NCI-H526 treated with DMSO at 0.1 percent for 48 hours (cell line): ENCODE data around the gene MIGA2.

Experiments used
- DNase-seq: peaks from one replicate; lab custom pipeline; 2025; lab: John Stamatoyannopoulos, UW

The MIGA2 gene

DNA sequence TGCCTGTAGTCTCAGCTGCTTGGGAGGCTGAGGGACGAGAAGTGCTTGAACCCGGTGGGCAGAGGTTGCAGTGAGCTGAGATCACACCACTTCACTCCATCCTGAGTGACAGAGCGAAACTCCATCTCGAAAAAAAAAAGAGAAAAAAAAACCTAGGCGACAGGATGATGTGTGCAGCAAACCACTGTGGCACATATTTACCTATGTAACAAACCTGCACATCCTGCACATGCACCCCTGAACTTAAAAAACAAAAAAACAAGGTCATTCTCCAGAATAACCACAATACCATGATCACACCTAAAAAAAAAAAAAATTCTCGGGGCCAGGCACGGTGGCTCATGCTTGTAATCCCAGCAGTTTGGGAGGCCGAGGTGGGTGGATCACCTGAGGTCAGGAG, 37.0 kb downstream of the MIGA2 start:
- DNase-seq: no peak

DNA sequence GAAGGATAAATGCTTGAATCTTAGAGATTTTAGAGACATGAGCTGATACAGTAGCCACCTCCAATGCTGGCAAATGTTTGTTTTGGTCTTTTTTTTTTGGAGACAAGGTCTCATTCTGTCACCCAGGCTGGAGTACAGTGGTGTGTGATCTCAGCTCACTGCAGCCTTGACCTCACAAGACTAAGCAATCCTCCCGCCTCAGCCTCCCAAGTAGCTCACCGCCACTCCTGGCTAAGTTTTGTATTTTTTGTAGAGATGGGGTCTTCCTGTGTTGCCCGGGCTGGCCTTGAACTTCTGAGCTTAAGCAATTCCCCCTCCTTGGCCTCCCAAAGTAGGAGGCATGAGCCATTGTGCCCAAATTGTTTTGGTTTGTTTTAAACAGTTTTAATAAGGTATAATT, 37.7 kb downstream of the MIGA2 start:
- no peak for DNase-seq

DNA sequence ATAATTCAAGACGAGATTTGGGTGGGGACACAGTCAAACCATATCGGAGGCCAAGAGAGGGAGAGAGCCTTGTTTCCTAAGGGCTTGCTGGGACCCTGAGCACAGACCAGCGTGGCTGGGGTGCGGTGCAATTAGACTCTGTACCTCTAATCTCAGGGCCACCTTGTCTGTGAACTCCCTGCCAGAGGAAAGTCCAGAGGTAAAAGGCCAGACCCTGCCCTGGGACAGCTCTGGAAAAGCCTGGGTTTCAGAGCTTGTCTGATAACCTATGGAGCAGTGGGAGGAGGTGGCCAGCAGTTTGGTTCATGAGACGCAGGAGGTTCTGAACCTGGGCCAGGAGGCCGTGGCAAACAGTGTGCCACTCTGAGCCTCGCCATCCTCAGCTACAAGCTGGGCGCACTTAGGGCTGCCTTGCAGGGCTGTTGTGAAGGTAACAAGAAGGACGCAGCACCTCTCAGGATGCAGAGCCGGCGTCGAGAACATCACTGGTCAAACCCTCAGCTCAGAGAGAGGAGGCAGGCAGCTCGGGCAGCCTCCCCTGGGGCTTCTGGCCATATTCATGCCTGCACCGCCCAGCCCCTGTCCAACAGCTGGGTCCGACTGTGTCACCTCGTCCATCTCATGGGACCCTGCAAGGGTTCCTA, 39.7 kb downstream of the MIGA2 start:
- DNase-seq: no peak

DNA sequence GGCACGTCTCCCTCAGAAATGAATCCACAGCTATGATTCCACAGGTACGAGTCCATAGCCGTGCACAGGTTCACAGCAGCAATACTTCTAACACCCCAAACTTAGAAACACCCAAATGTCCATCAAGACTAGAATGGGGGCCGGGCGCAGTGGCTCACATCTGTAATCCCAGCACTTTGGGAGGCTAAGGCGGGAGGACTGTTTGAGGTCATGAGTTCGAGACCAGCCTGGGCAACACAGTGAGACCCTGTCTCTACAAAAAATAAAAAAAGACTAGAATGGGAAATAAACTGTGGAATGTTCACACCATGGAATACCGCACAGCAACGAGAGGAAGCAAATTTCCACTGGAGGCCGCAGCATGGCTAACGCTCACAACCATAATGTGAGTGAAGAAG, 40.2 kb downstream of the MIGA2 start:
- DNase-seq: no peak

DNA sequence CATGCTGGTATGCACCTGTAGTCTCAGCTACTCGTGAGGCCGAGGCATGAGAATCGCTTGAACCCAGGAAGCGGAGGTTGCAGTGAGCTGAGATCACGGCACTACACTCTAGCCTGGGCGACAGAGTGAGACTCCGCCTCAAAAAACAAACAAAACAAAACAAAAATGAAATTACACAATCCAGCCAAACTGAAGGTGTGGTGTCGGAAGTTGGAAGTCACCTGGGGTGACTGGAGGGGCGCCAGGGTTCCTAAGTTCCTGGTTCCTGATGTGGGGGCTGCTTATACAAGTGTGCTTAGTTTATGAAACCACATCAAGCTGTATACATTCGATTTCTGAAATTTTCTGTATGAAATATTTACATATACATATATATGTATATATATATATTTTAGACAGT, 40.8 kb downstream of the MIGA2 start:
- DNase-seq: no peak

DNA sequence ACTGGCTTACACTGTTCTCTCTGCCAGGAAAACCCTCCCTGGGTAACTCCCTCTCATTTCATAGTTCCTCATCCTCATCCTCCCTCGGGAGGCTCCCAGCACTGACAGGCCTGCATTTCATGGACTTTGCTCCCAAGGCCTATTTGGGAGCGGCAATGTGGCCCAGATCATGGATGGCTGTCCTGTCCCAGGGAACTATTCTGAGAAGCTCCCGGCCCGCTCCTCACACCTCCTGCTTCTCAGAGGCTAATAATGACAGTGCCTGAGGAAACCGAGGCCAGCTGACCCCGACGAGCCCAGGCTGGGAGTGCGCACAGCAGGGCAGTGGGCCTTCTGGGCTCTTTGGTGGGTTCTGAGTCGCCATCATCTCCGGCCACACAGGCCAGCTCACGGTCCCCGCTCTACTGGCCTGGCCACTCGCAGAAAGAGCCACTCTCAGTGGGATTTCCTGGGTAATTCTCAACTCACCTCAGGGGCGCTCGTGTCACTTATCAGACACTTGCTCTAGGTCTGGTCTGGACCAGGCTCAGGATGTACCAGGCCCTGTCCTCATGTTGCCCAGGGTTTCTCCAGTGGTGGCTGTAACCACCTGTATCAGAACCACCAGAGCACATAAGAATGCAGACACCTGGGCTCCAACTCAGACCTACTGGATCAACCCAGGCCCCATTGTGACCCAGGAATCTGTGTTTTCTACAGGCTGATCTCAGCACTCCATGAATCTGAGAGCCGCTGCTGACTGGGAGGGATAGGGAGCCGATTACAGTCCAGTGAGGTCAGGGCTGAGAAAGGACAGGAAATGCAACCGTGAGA, 42.5 kb downstream of the MIGA2 start:
- DNase-seq: no peak

DNA sequence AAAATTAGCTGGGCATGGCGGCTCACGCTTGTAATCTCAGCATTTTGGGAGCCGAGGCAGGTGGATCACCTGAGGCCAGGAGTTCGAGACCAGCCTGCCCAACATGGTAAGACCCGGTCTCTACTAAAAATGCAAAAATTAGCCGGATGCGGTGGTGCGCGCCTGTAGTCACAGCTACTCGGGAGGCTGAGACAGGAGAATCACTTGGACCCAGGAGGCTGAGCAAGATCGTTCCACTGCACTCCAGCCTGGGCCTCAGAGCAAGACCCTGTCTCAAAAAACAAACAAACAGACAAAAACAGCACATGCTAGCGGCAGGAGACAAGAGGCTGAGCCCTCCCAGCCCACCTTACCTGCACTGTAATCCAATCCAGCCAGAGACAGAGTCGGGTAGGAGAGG, 43.4 kb downstream of the MIGA2 start:
- no peak for DNase-seq

DNA sequence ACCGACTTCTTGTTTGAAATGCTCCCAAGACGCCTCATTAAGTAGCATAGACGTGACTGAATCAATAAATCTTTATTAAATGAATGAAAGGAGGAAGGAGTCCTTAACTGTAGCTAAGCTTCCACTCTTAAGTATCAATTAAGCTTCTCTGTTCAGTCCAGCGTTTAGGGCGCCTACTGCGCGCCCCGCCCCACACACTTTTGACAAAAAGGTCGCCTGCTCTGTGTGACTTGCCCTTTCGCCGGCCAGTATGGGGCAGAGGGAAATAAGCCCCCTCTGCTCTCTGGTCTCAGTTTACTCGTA, 43.8 kb downstream of the MIGA2 start:
- no peak for DNase-seq

DNA sequence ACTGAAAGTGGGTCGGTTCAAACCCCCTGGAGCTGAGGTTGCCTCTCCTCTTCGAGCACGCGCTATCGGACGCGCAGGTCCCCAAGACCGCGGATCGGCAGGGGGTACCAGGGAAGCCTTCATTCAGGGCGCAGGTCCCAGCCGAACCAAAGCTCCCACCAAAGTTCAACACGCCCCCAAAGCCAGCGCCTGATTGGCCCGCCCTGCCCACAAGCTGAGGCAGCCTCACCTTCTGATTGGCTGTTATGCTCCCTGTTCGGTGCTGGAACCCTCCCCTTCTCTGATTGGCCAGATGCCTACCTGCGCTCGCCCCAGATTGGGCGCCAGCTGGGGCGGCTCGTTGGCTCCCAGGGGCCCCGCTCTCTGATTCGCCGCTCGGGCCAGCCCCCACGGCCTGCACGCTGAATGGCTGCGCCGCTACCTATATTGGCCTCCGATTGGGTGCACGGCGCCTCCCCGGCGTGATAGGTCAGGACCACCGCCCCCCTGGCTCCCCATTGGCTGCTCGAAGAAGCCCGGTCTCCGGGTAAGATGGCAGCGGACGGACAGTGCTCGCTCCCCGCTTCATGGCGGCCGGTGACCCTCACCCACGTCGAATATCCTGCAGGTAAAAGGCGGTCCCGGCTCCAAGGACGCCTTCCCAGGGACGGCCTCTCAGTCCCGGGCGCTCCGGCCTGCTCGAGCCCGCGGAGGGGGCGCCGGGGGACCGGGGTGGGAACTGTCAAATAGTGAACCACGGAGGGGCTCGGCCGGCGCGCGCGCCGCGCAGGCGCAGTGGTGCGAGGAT, 44.4 kb downstream of the MIGA2 start, which contains the start of gene DOLPP1:
TSS of gene DOLPP1 (plus strand) at position 511 of the 787 bp plus-strand sequence. CDS start at position 532, 21 bp downstream.
- DNase-seq: peak; percentile 93

DNA sequence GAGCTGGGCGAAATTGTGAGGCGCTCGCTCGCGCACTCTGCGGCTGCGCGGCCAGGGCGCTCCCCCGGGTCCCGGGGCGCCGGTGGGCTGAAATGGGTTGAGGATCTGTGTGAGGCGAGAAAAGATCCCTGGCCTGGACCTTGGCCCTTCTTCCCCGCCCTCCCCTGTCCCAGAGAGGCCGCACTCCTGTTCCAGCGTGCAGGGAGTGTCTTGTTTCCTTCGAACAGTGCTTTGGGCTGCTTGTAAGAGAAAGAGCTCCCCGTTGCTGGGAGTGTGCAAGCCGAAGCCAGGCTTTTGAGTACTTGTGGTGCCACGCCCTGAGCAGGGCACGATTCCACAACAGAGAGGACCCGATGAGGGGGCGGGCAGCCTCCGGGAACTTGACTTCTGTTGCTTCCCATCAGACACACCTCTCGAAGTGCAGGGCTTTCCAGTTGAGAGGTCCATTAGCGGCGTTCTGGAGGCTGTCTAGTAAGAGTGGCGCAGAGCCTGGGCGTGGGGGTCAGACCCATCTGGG, 45.0 kb downstream of the MIGA2 start:
- no peak for DNase-seq

DNA sequence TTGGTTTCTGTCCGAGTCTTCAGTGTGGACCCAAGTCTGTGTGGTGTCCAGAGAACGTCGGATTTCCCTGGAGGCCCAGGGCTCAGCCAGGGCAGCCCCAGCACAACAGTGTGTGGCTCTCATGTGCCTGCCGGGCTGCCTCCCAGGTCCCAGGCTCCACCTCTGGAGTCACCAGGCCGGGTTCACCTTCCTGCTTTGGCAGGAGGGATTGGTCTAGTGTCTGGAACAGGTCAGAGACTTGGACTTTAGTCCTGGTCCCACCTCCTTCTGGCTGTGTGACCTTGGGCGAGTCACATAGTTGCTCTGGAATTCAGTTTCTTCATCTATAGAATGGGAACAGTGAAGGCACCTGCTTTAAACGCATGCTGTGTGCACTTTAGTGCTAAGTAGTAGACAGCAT, 47.7 kb downstream of the MIGA2 start:
- no peak for DNase-seq

DNA sequence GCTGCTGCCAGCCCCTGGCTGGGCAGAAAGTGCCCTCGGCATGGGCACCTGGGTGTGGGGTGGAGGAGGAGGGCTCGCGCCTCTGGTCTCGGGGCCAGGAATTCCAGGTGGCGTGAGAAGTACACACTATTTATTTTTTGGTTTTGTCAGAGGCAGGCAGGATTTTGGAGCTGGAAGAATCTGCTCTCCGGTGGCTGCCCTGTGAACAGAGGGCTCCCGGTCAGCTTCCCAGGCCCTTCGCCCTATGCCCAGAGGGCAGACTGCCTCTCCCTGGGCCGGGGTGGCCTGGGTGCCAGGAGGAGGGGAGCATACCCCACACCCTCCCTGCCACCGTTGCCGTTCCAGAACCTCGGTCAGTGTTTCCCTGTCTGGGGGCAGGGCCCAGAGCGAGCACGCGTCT, 52.8 kb downstream of the MIGA2 start:
- no peak for DNase-seq

DNA sequence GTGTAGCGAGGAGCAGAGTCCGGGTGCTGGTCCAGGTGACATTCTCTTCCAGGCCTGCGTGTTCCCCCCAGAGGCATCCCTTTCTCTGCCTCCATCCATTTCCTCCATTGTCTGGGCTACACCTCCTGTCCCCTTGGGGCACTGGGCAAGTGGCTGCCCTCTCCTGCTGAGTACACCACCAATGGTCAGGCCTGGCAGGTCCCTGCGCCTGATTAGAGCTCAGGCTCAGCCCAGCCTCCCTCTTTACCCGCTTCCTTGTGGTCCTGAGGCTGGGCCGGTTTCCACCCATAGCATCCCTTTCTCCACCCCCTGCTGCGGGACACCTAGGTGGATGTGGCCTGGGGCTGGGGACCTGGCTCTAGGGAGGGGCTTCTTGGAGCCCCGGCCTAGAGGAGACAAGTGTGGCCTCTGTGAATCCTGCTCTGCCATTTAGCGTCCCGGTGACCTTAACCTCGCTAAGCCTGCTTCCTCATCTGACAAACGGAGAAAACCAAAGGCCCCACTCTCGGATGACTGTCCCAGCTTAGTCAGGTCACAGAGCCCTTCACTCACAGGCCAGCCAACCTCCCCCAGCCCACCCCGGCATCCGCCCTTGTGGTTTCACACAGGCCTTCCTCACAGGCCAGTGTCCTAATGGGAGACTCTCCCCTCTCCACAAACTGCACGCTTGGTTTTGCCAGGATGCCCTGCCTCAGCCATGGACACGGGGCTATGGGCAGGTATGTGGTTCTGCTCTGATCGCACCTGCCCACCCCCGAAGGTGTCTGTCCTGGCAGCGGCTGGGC, 57.4 kb downstream of the MIGA2 start:
- DNase-seq: no peak

DNA sequence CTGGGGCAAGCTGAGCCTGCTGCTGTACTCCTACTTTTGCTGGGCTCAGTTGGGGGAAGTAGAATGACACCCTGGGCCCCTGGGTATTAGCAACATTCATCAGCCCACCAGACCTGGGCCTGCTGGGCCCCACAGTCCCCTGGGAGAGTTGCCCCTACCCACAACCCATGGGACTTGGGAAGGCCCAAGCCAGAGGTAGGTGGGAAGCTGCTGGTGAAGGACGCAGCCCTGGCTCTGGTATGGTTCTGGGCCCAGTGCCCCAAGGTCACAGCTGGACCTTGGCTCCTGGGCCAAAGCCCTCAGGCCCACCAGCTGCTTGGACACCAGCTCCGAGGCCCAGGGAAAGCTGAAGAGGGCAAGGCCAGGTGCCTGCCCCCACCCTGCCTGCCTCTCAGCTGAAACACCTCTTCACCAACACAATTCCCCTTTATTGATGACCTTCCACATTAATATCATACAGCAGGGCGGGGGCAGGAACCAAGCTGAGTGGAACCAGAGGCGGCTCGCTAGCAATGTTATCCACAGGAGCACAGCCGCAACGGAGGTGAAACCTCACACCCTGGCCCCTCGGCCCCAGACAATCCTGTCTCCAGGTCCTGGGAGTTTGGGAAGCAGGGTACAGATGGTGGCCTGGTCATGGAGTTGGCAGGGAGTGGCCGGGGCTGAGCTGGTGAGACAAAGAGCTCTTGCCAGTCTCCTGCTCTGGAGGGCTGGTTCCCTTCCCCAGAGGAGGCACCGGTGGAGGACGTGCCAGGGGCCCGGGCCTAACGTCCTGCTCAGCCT, 58.2 kb downstream of the MIGA2 start:
- no peak for DNase-seq

DNA sequence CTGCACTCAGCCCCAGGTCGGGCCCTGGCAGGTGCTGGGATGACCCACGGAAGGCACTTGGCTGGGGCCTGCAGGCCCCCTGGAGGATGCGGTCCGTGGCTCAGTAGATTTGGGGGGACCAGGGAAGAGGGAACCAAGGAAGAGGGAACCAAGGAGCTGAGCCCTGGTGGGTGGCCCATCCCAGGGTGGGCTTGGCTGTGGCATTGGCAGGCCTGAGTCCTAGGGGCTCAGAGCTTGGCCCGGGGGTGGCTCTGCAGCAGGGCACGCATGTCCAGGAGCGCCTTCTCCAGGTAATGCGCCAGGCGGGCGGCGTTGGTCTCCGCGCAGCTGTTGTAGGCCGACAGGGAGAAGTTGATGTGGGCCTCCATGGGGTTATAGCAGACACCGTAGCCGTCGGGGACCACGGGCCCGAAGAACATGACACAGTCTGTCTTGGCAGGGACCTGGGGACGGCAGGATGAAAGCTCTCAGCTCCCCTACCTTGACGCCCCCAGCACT, 58.8 kb downstream of the MIGA2 start:
- no peak for DNase-seq

DNA sequence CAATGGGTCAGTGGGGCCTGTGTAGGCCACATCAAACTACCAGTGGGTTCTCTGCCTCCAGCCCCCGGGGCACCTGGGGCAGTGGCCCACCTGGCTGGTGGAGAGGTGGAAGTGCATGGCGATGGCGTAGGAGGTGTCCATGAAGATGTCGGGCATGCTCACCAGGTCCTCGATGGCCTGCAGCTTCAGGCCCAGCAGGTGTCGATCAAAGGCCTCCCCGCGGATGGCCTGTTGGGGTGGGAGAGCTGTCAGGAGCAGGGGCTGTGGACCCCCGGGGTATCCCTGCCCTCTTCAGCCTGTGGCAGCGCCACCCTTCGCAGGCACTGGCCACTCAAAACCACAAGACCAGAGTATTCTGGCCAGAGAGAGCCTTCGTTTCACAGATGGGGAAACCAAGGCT, 59.5 kb downstream of the MIGA2 start:
- no peak for DNase-seq

DNA sequence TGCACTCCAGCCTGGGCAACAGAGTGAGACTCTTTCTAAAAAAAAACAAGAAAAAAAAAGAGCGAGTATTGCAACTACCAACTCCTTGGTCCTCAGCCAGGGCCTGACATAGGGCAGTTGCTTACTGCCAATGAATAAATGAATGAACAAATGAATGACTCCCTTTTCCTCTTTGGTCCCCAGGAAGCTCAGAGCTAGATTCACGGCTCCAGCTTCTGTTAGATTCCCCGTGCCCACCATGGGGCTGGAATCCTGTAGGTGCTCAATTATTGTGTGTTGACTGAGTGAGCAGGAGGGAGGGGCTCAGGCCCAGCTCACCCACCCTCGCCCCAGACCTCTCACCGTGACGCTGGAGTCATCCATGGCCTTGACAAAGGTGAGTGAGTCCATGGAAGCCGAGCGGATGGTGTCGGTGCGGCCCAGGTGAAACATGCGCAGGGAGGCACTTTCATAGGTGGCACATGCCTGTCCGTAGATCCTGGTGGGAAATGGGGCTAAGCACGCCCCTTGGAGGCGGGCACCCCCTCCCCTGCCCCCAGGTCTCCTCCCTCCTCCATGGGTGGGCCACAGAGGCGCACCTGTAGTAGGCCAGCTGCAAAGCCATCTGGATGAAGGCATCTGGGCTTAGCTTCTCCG, 61.4 kb downstream of the MIGA2 start:
- DNase-seq: no peak

DNA sequence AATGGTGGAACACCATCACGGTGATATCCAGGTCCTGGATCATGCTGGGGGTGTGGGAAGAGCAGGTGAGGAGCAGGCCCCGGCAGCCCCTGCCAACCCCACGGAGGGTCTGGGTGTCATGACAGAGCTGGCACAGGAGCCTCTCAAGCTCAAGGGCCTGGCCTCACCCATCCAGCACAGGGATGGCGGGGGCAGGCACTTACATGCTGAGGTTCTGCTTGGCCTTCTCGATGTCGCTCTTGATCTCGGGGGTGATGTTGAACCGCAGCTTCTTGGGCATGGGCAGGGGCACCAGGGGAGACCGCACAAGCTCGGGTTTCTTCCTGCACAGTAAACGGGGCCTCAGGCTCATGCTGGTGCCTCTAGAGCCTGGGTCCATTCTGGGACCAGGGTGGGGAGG, 61.9 kb downstream of the MIGA2 start:
- DNase-seq: no peak

DNA sequence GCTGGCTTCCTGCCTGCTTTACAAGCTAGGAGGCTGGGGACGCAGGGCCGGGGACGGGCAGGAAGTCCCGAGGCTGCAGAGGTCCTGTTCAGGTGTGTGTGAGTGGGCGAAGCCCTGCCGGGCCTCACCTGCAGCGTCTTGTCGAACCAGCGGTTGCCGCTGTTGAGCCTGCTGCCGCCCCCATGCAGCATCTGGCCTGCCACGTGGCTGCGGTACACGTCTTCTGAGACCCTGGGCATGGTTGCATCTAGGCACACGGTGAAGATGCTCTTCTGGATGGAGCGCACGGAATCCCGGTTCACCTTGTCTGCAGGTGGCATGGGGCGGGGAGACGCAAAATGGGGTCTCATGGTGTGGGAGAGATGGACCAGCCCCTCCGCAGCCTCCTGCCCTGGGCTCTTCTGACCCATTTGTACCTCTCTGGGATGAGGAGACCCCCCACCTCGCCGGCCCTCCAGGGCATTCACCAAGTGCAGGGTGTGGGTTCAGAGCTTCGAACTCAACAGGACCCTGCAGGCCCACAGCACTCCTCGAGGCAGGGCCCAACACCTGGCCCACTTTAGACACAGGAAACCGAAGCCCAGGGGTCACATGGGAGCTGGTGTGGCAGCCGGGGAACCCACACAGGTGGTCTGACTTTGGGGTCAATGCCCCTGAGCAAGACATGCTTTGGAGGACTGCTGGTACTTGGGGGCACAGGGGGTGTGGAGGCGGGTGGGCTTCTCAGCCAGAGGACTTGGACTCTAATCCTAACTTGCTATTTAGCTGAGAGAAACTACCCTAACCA, 64.2 kb downstream of the MIGA2 start:
- DNase-seq: no peak

DNA sequence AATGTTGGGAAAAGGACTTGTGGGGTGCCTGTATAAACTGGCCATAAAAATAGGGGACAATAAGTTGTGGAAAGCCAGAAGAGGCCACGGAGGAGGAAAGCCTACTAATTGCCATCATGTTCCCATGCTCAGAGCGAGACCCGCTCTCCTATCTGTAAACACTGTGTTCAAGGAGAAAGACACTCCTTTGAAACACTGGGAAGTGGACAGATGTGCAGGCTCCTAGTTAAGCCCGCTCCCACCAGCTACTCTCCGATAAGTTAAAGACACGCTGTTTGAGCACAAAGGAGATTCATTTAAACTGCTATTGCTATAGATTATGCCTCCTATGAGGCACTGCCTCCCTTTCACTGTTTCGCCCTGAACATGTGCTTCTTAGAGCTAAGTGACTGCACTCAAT, 64.9 kb downstream of the MIGA2 start:
- DNase-seq: no peak
